Lung microvascular endothelial cell (primary cell): Measurements from ENCODE around the gene HLA-E. TPM values are rescaled to one million over a fixed set of nuclear protein-coding genes. Genes with fewer than 3 reads are reported as not detected.
"Not testable (repeated sequence)": the region's sequence is repeated elsewhere in the genome, so short reads cannot be mapped to it uniquely, and the experiment has no call there.

Experiments
- DNase-seq, 2 donors: peaks; one replicate each; pipeline versions ENCODE4 v3.0.0 to v3.0.0-alpha.2; 2010; ENCODE audit warnings: low read depth in 2 of 2
- total RNA-seq: library from RNA; depleted of rRNA; stranded (reverse); fragments of >200 nt; gene quantifications from 2 replicates; pipeline ENCODE4 v1.2.1, GENCODE V29; 2014

The HLA-E gene
- total RNA-seq, 1 donor from 2014 or later = 959 TPM

- no peak for DNase-seq
These were observed 8.7 kb upstream of the HLA-E start for GRCh38 chr6:30480536-30481156.

DNA sequence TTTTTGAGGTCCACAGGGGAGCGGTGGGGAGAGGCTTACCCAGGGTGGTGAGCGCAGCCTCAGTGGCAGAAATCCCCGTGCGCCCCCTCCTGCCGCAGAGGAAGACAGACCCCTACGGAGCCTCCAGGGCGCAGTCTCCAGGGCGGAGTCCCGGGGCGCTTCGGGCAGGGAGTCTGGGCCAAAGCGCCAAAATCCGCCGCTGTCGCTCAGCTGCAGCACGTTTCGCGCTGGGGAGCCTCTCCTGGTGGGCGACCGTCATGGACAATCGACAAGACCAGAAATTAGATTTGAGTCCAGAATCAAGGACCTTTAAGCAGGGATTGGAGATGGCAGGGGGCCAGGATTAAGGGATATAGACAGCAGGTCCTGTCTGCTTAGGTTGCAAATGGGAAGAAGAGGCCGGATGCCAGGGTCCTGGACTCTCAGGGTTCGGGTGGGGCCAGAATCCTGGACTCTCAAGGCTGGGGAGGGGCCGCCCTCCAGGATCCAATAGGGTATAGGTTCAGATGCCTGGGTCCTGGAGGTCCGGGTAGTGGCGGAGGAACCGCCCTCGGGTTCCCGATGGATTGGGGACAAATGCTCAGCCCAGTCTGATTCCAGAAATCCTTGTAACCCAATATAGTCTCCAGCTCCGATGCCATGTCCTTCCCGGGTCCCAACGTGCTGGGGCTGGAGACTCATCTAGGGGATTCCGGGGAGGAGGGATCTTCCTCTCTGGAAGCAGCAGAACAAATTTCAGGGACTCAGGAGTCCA lies 7.9 kb upstream of the HLA-E start:
- DNase-seq = no peak

GRCh38 chr6:30481965-30482644 lies 7.2 kb upstream of the HLA-E start:
- DNase-seq = peak; percentile 76 to 83

- DNase-seq = peak; percentile 83 to 88
These were observed 5.5 kb upstream of the HLA-E start for GRCh38 chr6:30483677-30484279.

DNA sequence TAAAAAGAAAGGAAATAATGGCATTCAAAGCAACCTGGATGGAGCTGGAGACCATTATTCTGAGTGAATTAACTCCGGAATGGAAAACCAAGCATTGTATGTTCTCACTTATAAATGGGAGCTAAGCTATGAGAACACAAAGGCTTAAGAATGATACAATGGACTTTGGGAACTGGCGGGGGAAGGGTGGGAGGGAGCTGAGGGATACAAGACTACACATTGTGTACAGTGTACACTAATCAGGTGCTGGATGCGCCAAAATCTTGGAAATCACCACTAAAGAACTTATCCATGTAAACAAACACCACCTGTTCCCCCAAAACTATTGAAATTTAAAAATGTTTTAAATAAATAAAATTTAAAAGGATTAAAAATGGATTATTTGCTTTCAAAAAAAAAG lies 4.1 kb upstream of the HLA-E start:
- DNase-seq = no peak

DNA sequence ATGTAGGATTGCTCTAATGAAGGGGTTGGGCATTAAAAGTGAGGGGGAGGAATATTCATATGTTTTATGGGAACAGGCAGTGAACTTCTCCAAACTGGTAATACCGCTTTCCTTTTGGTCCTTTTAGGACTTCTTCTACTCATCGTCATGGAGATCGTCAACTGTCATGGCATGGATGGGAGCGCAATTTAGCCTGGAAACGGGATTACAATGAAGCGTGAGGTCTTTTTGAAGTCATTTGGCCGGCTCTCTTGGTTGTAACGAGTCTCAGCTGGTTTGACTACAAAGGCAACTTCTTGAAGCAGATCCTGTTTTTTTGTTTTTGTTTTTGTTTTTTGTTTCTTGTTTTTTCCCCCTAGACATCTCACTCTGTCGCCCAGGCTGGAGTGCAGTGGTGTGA lies 1.4 kb upstream of the HLA-E start:
- no peak for DNase-seq

GRCh38 chr6:30488697-30489080 lies 620 bp upstream of the HLA-E start:
- DNase-seq = not testable (repeated sequence)

- peak; percentile 82 for DNase-seq
These were observed 942 bp downstream of the HLA-E start for GRCh38 chr6:30490026-30490876.

DNA sequence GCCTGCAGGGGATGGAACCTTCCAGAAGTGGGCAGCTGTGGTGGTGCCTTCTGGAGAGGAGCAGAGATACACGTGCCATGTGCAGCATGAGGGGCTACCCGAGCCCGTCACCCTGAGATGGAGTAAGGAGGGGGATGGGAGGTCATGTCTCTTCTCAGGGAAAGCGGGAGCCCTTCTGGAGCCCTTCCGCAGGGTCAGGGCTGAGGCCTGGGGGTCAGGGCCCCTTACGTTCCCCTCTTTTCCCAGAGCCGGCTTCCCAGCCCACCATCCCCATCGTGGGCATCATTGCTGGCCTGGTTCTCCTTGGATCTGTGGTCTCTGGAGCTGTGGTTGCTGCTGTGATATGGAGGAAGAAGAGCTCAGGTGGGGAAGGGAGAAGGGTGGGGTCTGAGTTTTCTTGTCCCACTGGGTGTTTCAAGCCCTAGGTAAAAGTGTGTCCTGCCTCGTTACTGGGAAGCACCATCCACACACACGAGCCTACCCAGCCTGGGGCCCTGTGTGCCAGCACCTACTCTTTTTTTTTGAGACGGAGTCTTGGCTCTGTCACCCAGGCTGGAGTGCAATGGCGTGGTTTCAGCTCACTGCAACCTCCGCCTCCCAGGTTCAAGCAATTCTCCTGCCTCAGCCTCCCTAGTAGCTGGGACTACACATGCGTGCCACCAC lies 2.1 kb downstream of the HLA-E start:
- not testable (repeated sequence) for DNase-seq

DNA sequence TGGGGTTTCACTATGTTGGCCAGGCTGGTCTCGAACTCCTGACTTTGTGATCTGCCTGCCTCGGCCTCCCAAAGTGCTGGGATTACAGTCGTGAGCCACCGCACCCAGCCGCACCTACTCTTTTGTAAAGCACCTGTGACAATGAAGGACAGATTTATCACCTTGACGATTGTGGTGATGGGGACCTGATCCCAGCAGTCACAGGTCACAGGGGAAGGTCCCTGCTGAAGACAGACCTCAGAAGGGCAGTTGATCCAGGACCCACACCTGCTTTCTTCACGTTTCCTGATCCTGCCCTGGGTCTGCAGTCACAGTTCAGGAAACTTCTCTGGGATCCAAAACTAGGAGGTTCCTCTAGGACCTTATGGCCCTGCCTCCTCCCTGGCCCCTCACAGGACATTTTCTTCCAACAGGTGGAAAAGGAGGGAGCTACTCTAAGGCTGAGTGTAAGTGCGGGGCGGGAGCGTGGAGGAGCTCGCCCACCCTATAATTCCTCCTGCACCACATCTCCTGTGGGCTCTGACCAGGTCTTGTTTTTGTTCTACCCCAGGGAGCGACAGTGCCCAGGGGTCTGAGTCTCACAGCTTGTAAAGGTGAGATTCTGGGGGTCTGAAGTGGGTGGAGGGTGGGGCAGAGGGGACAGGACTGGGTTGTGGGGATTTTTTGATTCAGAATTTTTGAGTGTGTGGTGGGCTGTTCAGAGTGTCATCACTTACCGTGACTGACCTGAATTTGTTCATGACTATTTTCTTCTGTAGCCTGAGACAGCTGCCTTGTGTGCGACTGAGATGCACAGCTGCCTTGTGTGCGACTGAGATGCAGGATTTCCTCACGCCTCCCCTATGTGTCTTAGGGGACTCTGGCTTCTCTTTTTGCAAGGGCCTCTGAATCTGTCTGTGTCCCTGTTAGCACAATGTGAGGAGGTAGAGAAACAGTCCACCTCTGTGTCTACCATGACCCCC lies 3.0 kb downstream of the HLA-E start:
- no peak for DNase-seq

- DNase-seq = peak; percentile 24 to 31
These were observed 4.4 kb downstream of the HLA-E start for GRCh38 chr6:30493643-30494250.

GRCh38 chr6:30494291-30494861 lies 5.1 kb downstream of the HLA-E start:
- DNase-seq = peak in 1 of 2 donors; percentile 7

GRCh38 chr6:30495060-30495459 lies 5.8 kb downstream of the HLA-E start:
- not testable (repeated sequence) for DNase-seq

DNA sequence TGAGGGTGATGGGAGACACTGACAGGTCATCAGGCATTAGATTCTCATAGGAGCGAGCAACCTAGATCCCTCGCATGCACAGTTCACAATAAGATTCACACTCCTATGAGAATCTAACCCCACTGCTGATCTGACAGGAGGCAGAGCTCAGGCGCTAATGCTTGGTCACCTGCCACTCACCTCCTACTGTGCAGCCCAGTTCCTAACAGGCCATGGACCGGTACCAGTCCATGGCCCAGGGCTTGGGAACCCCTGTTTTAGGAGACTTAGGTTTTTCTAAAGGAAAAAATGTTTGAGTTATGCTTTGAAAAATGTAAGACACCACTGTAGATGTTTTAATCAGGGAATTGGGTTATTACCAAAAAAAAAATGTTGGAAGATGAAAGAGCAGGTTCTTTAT lies 6.7 kb downstream of the HLA-E start:
- DNase-seq = no peak

DNA sequence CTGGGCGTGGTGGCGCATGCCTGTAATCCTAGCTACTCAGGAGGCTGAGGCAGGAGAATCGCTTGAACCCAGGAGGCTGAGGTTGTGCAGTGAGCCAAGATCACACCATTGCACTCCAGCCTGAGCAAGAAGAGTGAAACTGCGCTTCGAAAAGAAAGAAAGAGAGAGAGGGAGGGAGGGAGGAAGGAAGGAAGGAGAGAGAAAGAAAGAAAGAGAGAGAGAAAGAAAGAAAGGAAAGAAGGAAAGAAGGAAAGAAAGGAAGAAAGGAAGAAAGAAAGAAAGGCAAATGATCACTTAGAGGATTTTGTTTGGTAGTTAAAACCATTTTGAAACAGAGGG lies 7.9 kb downstream of the HLA-E start:
- not testable (repeated sequence) for DNase-seq

DNA sequence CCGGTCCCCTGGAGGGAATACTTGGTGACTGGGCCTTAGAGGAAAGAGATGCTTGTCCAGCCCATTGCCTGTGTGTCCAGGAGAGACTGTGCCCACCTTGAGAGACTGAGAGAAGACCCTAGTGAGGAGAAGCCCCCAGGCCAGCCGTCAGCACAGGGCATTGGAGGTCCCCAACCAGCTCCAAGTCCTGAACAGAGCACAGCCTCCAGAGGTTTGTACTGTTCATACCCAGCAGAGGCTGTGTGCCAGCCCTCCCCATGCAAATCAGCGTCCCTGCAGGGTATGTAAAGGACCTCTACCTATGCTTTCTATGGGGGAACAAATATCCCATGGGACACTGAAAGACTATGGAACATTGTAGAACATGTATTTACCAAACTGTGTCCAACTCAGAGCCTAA lies 8.4 kb downstream of the HLA-E start:
- DNase-seq = no peak

- DNase-seq = not testable (repeated sequence)
These were observed 9.4 kb downstream of the HLA-E start for GRCh38 chr6:30498705-30499104.

DNA sequence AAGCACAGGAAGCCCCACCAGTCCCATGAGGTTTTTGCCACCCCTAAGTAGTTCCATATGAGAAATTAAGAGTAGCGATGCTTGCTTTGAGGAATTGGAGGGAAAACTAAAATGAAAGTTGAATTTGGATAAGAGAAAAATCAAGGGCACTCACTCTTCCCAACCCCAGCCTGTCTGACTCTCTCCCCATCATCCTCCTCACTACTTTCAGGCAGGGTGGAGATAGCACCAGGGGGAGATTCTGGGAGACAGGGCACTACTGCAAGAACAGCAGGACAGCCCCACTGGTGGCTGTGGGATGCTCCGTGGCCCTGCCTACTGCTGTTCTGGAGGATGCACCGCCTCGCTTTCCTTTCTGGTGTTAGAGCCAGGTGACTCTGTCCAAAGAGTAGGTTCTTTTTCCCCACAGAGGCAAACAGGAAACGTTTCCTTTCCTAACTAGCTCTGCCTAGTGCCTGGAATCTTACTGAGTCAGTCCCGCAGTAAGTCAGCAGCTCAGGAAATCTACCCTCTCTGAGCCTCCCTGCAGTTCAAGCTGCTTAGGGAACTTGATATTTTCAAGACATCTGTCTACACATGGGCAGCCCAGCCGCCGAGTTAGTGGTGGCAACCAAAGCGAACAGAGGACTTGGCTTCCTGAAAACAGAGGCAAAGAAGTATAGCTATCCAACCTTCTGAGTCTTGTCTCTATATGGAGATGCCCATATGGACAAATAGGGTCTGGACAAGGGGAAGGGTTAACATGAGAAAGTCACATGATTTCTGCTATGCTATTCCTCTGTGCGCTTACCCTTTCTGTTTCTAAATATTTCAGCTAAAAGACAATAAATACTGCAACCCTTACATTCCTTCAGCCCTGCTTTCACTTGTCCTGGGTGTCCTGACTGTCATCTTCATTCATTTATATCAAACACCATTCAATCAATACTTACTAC lies 11.4 kb downstream of the HLA-E start:
- peak; percentile 72 to 90 for DNase-seq
